Osteoblast (primary cell): ENCODE results near the gene DBR1. TPM values are rescaled to one million over a fixed set of nuclear protein-coding genes. Genes with fewer than 3 reads are reported as not detected.
A peak's percentile ranks its signal among the peaks of the same experiment; 100 is the strongest.

Experiments
- DNase-seq: peaks from one replicate; pipeline ENCODE4 v3.0.0; 2011; ENCODE audit warnings: low spot score, mixed read lengths; ENCODE audit not compliant: insufficient read length; ENCODE audit errors: missing footprints
- H2AFZ ChIP-seq: 2 replicates; pipeline ENCODE4 v1.6.0; 2011; ENCODE audit warnings: mild to moderate bottlenecking, low read length
- H3K27ac ChIP-seq: 2 replicates; pipeline ENCODE4 v1.5.1; 2011; ENCODE audit warnings: mild to moderate bottlenecking, low read depth, low read length, moderate library complexity
- H3K27me3 ChIP-seq: 2 replicates; pipeline ENCODE4 v1.6.0; 2012; ENCODE audit warnings: mild to moderate bottlenecking, control low read depth, inconsistent platforms, low read length, moderate library complexity; ENCODE audit not compliant: insufficient read depth
- H3K36me3 ChIP-seq: 2 replicates; pipeline ENCODE4 v1.5.1; 2011; ENCODE audit warnings: mild to moderate bottlenecking, low read length, control low read depth, moderate library complexity; ENCODE audit not compliant: insufficient read depth
- H3K4me1 ChIP-seq: 2 replicates; pipeline ENCODE4 v1.5.1; 2011; ENCODE audit warnings: mild to moderate bottlenecking, low read length, control low read depth, moderate library complexity; ENCODE audit not compliant: insufficient read depth
- H3K4me2 ChIP-seq: 2 replicates; pipeline ENCODE4 v1.6.0; 2011; ENCODE audit warnings: mild to moderate bottlenecking, low read length; ENCODE audit not compliant: insufficient read depth
- H3K4me3 ChIP-seq: fragments of 200-600 bp; sonication (generic); 3 replicates; pipeline ENCODE4 v1.5.1; 2012; ENCODE audit warnings: mild to moderate bottlenecking, low read length, inconsistent platforms; ENCODE audit not compliant: insufficient read depth
- H3K79me2 ChIP-seq: 2 replicates; pipeline ENCODE4 v1.6.0; 2012; ENCODE audit warnings: mild to moderate bottlenecking, low read length, control low read depth, inconsistent platforms; ENCODE audit not compliant: insufficient read depth
- H3K9me3 ChIP-seq: 2 replicates; pipeline ENCODE4 v1.5.1; 2011; ENCODE audit warnings: low read depth, low read length, control low read depth
- H4K20me1 ChIP-seq: 2 replicates; pipeline ENCODE4 v1.6.0; 2012; ENCODE audit warnings: mild to moderate bottlenecking, low read length, control low read depth; ENCODE audit not compliant: insufficient read depth
- total RNA-seq: library from RNA; depleted of rRNA; stranded (reverse); fragments of >200 nt; gene quantifications from 2 replicates; pipeline ENCODE4 v1.2.3, GENCODE V29; 2012
- TF ChIP-seq, protein P1 (sequence below): IDR thresholded peaks from 2 replicates; pipeline ENCODE4 v1.5.1; 2011; ENCODE audit warnings: mild to moderate bottlenecking, low read depth, low read length, moderate library complexity; ENCODE audit errors: extremely low read depth

The DBR1 gene
- total RNA-seq, 1 donor: 16.3 TPM

- Histone ChIP-seq H3K4me3 (no peak overlapping the region), H3K27ac (no peak overlapping the region), H3K79me2 (peaks cover 82% of the 10 kb centered on the region), H3K4me2 (no peak overlapping the region), H3K36me3 (no peaks in the 10 kb centered on the region), H3K9me3 (no peaks in the 10 kb centered on the region), H4K20me1 (peaks cover 70% of the 10 kb centered on the region), H3K4me1 (no peaks in the 10 kb centered on the region), H2AFZ (no peak overlapping the region), H3K27me3 (no peaks in the 10 kb centered on the region)
- TF ChIP-seq, protein P1, sequence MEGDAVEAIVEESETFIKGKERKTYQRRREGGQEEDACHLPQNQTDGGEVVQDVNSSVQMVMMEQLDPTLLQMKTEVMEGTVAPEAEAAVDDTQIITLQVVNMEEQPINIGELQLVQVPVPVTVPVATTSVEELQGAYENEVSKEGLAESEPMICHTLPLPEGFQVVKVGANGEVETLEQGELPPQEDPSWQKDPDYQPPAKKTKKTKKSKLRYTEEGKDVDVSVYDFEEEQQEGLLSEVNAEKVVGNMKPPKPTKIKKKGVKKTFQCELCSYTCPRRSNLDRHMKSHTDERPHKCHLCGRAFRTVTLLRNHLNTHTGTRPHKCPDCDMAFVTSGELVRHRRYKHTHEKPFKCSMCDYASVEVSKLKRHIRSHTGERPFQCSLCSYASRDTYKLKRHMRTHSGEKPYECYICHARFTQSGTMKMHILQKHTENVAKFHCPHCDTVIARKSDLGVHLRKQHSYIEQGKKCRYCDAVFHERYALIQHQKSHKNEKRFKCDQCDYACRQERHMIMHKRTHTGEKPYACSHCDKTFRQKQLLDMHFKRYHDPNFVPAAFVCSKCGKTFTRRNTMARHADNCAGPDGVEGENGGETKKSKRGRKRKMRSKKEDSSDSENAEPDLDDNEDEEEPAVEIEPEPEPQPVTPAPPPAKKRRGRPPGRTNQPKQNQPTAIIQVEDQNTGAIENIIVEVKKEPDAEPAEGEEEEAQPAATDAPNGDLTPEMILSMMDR: no peak
- DNase-seq: no peak
These were observed 22.3 kb upstream of the DBR1 start for GRCh38 chr3:138197058-138197457.

DNA sequence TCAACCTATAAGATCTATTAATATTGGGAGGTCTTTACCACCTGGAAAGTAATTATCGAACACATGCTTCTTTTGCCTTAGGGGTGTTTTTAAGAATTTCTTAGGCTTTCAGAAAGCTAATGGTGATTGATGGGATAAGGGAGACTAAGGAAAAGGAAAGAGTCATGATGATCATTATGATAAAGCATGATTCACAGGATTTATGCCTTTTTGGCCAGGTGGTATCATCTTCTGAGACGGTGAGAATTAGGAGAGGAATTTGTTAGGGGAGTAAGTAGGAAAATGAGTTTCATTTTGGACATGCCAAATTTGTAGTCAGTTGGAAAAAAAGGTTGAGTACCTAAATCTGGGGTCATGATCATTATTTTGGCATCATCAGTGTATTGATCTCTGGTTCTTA is 21.3 kb upstream of the DBR1 start:
- TF ChIP-seq, protein P1: no peak
- peaks cover 83% of the 10 kb centered on the region for H3K79me2 ChIP-seq
- DNase-seq: no peak
- H4K20me1 ChIP-seq: peaks cover 70% of the 10 kb centered on the region
- no peak overlapping the region for H3K4me2 ChIP-seq
- H3K27me3 ChIP-seq: no peaks in the 10 kb centered on the region
- H3K4me3 ChIP-seq: no peak overlapping the region
- H3K9me3 ChIP-seq: no peaks in the 10 kb centered on the region
- H3K36me3 ChIP-seq: no peaks in the 10 kb centered on the region
- H3K27ac ChIP-seq: no peak overlapping the region
- no peaks in the 10 kb centered on the region for H3K4me1 ChIP-seq
- H2AFZ ChIP-seq: no peak overlapping the region

DNA sequence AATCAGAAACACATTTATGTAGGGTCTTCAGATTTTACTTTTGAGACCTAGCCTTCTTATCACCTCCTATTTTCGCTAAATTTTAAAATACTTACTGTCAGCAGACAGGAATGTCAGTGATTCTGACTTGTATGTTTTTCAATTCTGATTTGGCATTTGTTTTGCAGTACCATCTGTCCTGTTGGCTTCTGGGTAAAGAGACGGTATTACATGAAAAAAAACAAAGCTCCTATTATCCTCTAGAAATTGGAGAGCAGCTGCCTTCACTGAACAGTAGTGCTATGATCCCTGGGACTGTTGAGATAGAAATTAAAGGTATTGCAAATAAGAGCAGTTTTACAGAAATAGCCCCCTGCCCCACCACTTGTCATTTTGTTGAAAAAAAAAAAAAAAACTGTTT is 20.8 kb upstream of the DBR1 start:
- TF ChIP-seq, protein P1: no peak
- Histone ChIP-seq H3K79me2 (peaks cover 84% of the 10 kb centered on the region), H4K20me1 (peaks cover 70% of the 10 kb centered on the region)

GRCh38 chr3:138188013-138188730 is 13.5 kb upstream of the DBR1 start:
- peaks cover 6% of the 10 kb centered on the region for H3K4me1 ChIP-seq
- H3K27me3 ChIP-seq: peaks cover 5% of the 10 kb centered on the region
- peaks cover 5% of the 10 kb centered on the region for H3K36me3 ChIP-seq
- TF ChIP-seq, protein P1: no peak
- H2AFZ ChIP-seq: peak overlapping the region; percentile 99
- peak; percentile 81 for DNase-seq
- no peaks in the 10 kb centered on the region for H3K9me3 ChIP-seq
- H3K27ac ChIP-seq: peak overlapping the region; percentile 91
- H3K4me2 ChIP-seq: peak overlapping the region; percentile 92
- H3K79me2 ChIP-seq: peaks cover 47% of the 10 kb centered on the region
- peaks cover 34% of the 10 kb centered on the region for H4K20me1 ChIP-seq
- peak overlapping the region; percentile 88 for H3K4me3 ChIP-seq

More for the DNA sequence above, 20.8 kb upstream of the DBR1 start:
- Histone ChIP-seq H3K9me3 (no peaks in the 10 kb centered on the region), H3K4me2 (no peak overlapping the region), H3K4me1 (no peaks in the 10 kb centered on the region), H2AFZ (no peak overlapping the region), H3K36me3 (peaks cover 4% of the 10 kb centered on the region), H3K4me3 (no peak overlapping the region), H3K27me3 (no peaks in the 10 kb centered on the region), H3K27ac (no peak overlapping the region)
- DNase-seq: no peak
